Gastroesophageal sphincter (tissue), 4 donors: Measurements from ENCODE around the gene BRD3. TPM values are rescaled to one million over a fixed set of nuclear protein-coding genes. Genes with fewer than 3 reads are reported as not detected.
"Not testable (repeated sequence)": the region's sequence is repeated elsewhere in the genome, so short reads cannot be mapped to it uniquely, and the experiment has no call there.

Experiments
- ATAC-seq: fragments of 150-250 bp; one replicate; pipeline ENCODE4 v1.9.1; 2016; ENCODE audit warnings: mild to moderate bottlenecking, moderate library complexity
- H3K27ac ChIP-seq, 4 donors: fragments of 200-600 bp; sonication (generic) in 3 of 4; 1 replicate in 3 of 4; 2 replicates in 1 of 4; pipeline ENCODE4 v1.5.1; 2016 to 2019
- H3K27me3 ChIP-seq: fragments of 200-600 bp; sonication (generic); one replicate; pipeline ENCODE4 v1.5.1; 2019
- H3K36me3 ChIP-seq, 2 donors: fragments of 200-600 bp; sonication (generic); one replicate each; pipeline ENCODE4 v1.5.1; 2019; ENCODE audit warnings: control low read depth in 1 of 2
- H3K4me1 ChIP-seq, 3 donors: fragments of 200-600 bp; sonication (generic); 1 replicate in 2 of 3; 2 replicates in 1 of 3; pipeline ENCODE4 v1.5.1; 2016 to 2019; ENCODE audit warnings: control low read depth in 2 of 3
- H3K4me3 ChIP-seq, 2 donors: fragments of 200-600 bp; sonication (generic); one replicate each; pipeline ENCODE4 v1.5.1; 2019; ENCODE audit warnings: mild to moderate bottlenecking in 1 of 2, moderate library complexity in 1 of 2
- H3K9me3 ChIP-seq, 3 donors: fragments of 200-600 bp; sonication (generic); one replicate each; pipeline ENCODE4 v1.5.1; 2017 to 2019; ENCODE audit warnings: control low read depth in 2 of 3
- CTCF ChIP-seq, 4 experiments: fragments of 200-600 bp in 2 of 4; fragments of 450-650 bp in 2 of 4; sonication (generic) in 1 of 4; IDR thresholded peaks; one replicate each; pipeline ENCODE4 v1.5.1; 2017 to 2019; ENCODE audit warnings: antibody characterized with exemption in 4 of 4, mild to moderate bottlenecking in 2 of 4, moderate library complexity in 2 of 4
- EP300 ChIP-seq: sonication (generic); formaldehyde crosslinking; IDR thresholded peaks from one replicate; pipeline ENCODE4 v1.6.1; 2017; ENCODE audit warnings: antibody characterized with exemption, mild to moderate bottlenecking
- POLR2A ChIP-seq, 2 donors: fragments of 450-650 bp; IDR thresholded peaks; one replicate each; pipeline ENCODE4 v1.6.1; 2017; ENCODE audit warnings: antibody characterized with exemption in 2 of 2, mild to moderate bottlenecking in 2 of 2, moderate library complexity in 1 of 2
- POLR2AphosphoS5 ChIP-seq: sonication (generic); formaldehyde crosslinking; IDR thresholded peaks from one replicate; pipeline ENCODE4 v1.6.1; 2017; ENCODE audit warnings: antibody characterized with exemption
- WGBS, 2 donors: methylation state at CpG; one replicate each; pipeline ENCODE4 v1.1.5; 2018; ENCODE audit warnings: low coverage in 1 of 2; 5-methylcytosine and 5-hydroxymethylcytosine counted together
- total RNA-seq, 4 donors: library from RNA; depleted of rRNA; stranded (reverse); fragments of >200 nt; gene quantifications; one replicate each; pipeline ENCODE4 v1.1.0, GENCODE V29; 2016

Gene BRD3
- total RNA-seq, 4 donors from 2014 or later: 22.2 to 38.9 (median 27.2) TPM

DNA sequence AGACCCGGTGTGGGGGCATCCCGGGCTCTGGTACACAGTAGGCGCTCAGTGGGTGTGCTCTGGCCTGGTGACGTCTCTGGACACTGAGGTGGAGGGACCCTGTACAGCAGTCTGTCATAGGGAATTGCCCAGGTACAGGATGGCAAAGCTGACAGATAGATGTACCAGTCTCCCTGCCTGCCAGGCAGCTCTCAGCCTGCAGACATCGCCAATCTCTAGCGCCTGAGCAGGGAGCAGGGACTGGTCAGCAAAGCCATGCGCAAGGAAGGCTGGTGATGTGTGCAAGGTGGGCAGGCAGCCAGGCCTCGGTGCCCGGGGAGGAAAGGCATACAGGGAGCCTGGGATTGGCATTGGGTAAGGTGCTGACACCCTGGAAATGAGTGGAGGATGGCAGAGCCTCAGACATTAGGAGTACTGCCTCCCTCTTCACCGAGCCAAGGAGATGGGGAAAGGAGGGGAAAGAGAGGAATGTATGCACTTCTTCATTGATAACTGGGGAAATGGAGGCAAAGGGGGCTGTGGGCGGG is 33.9 kb upstream of the BRD3 start:
- no peak for ATAC-seq
- Histone ChIP-seq H3K36me3 (no peaks in the 10 kb centered on the region), H3K4me3 (no peak overlapping the region), H3K9me3 (no peaks in the 10 kb centered on the region), H3K27me3 (peaks cover 17% of the 10 kb centered on the region), H3K4me1 (no peaks in the 10 kb centered on the region), H3K27ac (no peak overlapping the region)
- WGBS, 2 donors: 59 to 72% methylated on average over 2 to 6 of the region's 11 CpGs
- TF ChIP-seq POLR2AphosphoS5 (no peak), EP300 (no peak), CTCF (IDR thresholded peaks at IDR 0.05) (no peak)

GRCh38 chr9:134101133-134101532 is 33.3 kb upstream of the BRD3 start:
- not testable (repeated sequence) for H3K4me1 ChIP-seq, ATAC-seq, H3K9me3 ChIP-seq, H3K4me3 ChIP-seq, H3K27ac ChIP-seq, H3K36me3 ChIP-seq
- 24 to 32% methylated on average over 2 of the region's 6 CpGs for WGBS, 2 donors
- peaks cover 21% of the 10 kb centered on the region for H3K27me3 ChIP-seq

GRCh38 chr9:134100040-134100439 is 32.2 kb upstream of the BRD3 start:
- H3K9me3 ChIP-seq: no peaks in the 10 kb centered on the region
- H3K36me3 ChIP-seq: no peaks in the 10 kb centered on the region
- 83 to 100% methylated on average over 1 to 2 of the region's 5 CpGs for WGBS, 2 donors
- TF ChIP-seq POLR2A (IDR thresholded peaks at IDR 0.05) (no peak), EP300 (no peak), POLR2AphosphoS5 (no peak), CTCF (IDR thresholded peaks at IDR 0.05) (no peak)
- H3K27ac ChIP-seq: no peak overlapping the region
- H3K27me3 ChIP-seq: peaks cover 21% of the 10 kb centered on the region
- H3K4me1 ChIP-seq: no peaks in the 10 kb centered on the region
- H3K4me3 ChIP-seq: no peak overlapping the region
- ATAC-seq: no peak

- Histone ChIP-seq H3K27ac (no peak overlapping the region), H3K27me3 (peaks cover 21% of the 10 kb centered on the region), H3K4me1 (no peaks in the 10 kb centered on the region), H3K4me3 (no peak overlapping the region), H3K9me3 (no peaks in the 10 kb centered on the region), H3K36me3 (no peaks in the 10 kb centered on the region)
- 40 to 83% methylated on average over 3 to 8 of the region's 13 CpGs for WGBS, 2 donors
- peak; percentile 25 for ATAC-seq
- TF ChIP-seq CTCF (IDR thresholded peaks at IDR 0.05): peak; percentile 59 to 72 (median 64)
- TF ChIP-seq POLR2AphosphoS5: no peak
Measured at GRCh38 chr9:134099123-134099761, 31.4 kb upstream of the BRD3 start.

DNA sequence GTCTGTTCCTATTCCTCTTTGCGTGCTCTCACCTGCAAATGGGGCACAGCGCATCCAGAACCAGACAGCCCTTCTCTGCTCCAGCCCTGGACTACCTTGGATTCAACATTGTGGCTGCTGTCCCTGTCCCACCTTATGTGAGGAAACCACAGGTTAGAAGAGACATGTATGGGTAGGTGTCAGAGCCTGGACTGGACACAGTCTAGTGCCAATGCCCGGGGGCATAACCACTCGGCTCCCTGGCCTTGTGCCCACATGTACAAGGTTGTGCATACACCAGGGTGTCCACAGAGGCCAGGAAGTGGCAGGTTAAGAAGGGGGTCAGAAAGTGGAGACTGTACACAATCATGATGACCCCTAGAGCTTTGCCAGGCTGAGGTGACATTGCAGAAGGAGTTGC is 22.1 kb upstream of the BRD3 start:
- peaks cover 4% of the 10 kb centered on the region for H3K27me3 ChIP-seq
- H3K27ac ChIP-seq: no peak overlapping the region
- TF ChIP-seq EP300: no peak
- no peak for TF ChIP-seq POLR2AphosphoS5
- TF ChIP-seq POLR2A (IDR thresholded peaks at IDR 0.05): no peak
- no peak for TF ChIP-seq CTCF (IDR thresholded peaks at IDR 0.05)
- H3K9me3 ChIP-seq: peaks cover 0 to 28% (median 0%) of the 10 kb centered on the region in 3 donors
- no peaks in the 10 kb centered on the region for H3K4me1 ChIP-seq
- no peak for ATAC-seq
- no peak overlapping the region for H3K4me3 ChIP-seq
- WGBS, 2 donors: 78% methylated on average over 2 of the region's 4 CpGs; no CpG with 5 or more reads in 1 of the 2 donors
- no peaks in the 10 kb centered on the region for H3K36me3 ChIP-seq
